Measurements from ENCODE around the gene FBRSL1. TPM values are rescaled to one million over a fixed set of nuclear protein-coding genes. Genes with fewer than 3 reads are reported as not detected.

FBRSL1 gene
- total and polyA plus RNA-seq, 5 donors = 36.4 to 65.0 (median 53.9) TPM

DNA sequence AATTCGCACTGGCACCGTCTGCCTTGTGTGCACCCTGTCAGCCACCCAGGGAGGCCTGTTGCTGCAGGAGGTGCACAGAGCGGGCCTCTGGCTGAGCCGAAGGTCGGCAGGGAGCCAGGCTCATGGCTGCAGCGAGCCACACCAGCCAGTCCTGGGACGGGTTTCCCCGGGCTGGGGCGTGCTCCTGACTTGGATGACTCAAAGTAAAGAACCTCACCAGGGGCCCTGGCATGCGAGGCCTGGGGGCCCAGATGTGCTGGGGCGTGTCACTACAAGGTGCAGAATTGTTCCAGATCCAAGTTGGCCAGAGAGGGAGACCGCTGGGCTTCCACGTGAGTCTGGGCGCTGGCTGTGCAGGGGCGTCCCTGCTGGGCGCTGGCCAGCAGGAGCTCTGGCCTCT, 34.5 kb downstream of the FBRSL1 start:
- Histone ChIP-seq H3K27ac (ENCODE audit: low read length) (no peak overlapping the region), H3K4me1 (ENCODE audit: control insufficient read depth, insufficient read depth, low read length) (peaks cover 3% of the 10 kb centered on the region), H3K4me3 (ENCODE audit: low read length) (no peak overlapping the region), H3K9me3 (ENCODE audit: control insufficient read depth, low read length) (no peaks in the 10 kb centered on the region), H3K27me3 (ENCODE audit: control insufficient read depth, insufficient read depth) (no peaks in the 10 kb centered on the region)
- intact Hi-C loops (cut with DNase I) = loop anchor here (5.0 to 10.0 kb wide), 4 partner anchors 107 to 372 kb away; no protein-coding TSS in a partner anchor
- DNase-seq (no peak), ATAC-seq (no peak)
- 89% methylated on average over 16 of the region's 16 CpGs for WGBS

- intact Hi-C loops (cut with DNase I) = loop anchor here in 2 of 4 donors (10.0 kb wide), 2 partner anchors 110 to 360 kb away; no protein-coding TSS in a partner anchor
- WGBS = 91% methylated on average over 43 of the region's 43 CpGs
- no peak overlapping the region for H3K4me3 ChIP-seq (ENCODE audit: low read length)
- DNase-seq = no peak
- no peaks in the 10 kb centered on the region for H3K9me3 ChIP-seq (ENCODE audit: control insufficient read depth, low read length)
- H3K4me1 ChIP-seq (ENCODE audit: control insufficient read depth, insufficient read depth, low read length) = peaks cover 3% of the 10 kb centered on the region
- H3K27ac ChIP-seq (ENCODE audit: low read length) = no peak overlapping the region
- no peak for ATAC-seq
- no peaks in the 10 kb centered on the region for H3K27me3 ChIP-seq (ENCODE audit: control insufficient read depth, insufficient read depth)
Observed at GRCh38 chr12:132525011-132525832, 35.3 kb downstream of the FBRSL1 start.

DNA sequence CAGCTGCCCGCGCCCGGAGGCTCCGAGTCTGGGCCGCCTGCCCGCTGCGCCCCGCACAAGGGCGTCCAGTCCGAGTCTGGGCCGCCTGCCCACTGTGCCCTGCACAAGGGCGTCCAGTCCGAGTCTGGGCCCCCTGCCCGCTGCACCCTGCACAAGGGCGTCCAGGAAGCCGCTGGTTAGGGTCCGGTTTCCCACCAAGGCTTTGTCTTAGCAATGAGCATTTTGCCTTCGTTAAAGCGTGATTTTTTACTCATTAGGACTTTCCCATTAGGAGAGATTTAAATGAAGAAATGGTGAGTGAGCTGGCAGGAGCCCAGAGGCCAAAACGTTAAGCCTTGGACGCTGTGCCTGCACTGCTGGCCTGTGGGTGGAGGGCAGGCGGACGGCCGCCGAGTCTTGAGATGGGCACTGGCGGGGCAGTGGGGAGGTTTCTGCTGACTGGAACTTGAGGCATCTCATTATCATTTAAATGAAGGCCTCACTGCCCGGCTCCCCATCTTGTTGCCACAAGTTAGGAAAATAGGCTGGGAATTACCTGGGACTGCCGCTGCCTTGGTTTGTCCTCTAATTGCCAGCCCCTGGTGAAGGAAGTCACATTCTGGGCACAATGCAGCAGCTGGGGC, 36.0 kb downstream of the FBRSL1 start:
- ATAC-seq (no peak), DNase-seq (no peak)
- 86% methylated on average over 28 of the region's 28 CpGs for WGBS
- Histone ChIP-seq H3K27me3 (ENCODE audit: control insufficient read depth, insufficient read depth) (no peaks in the 10 kb centered on the region), H3K4me1 (ENCODE audit: control insufficient read depth, insufficient read depth, low read length) (peaks cover 3% of the 10 kb centered on the region), H3K27ac (ENCODE audit: low read length) (no peak overlapping the region), H3K9me3 (ENCODE audit: control insufficient read depth, low read length) (no peaks in the 10 kb centered on the region), H3K4me3 (ENCODE audit: low read length) (no peak overlapping the region)
- intact Hi-C loops (cut with DNase I) = loop anchor here in 2 of 4 donors (10.0 kb wide), 2 partner anchors 111 to 361 kb away; no protein-coding TSS in a partner anchor

GRCh38 chr12:132527186-132527882, 37.4 kb downstream of the FBRSL1 start:
- no peak overlapping the region for H3K27ac ChIP-seq (ENCODE audit: low read length)
- H3K4me3 ChIP-seq (ENCODE audit: low read length) = no peak overlapping the region
- ATAC-seq (no peak), DNase-seq (no peak)
- no peaks in the 10 kb centered on the region for H3K9me3 ChIP-seq (ENCODE audit: control insufficient read depth, low read length)
- WGBS = 93% methylated on average over 25 of the region's 25 CpGs
- no peaks in the 10 kb centered on the region for H3K27me3 ChIP-seq (ENCODE audit: control insufficient read depth, insufficient read depth)
- peaks cover 3% of the 10 kb centered on the region for H3K4me1 ChIP-seq (ENCODE audit: control insufficient read depth, insufficient read depth, low read length)
- intact Hi-C loops (cut with DNase I) = loop anchor here in 2 of 4 donors (10.0 kb wide), 2 partner anchors 113 to 363 kb away; no protein-coding TSS in a partner anchor

GRCh38 chr12:132527883-132528264, 37.9 kb downstream of the FBRSL1 start:
- intact Hi-C loops (cut with DNase I) = loop anchor here in 2 of 4 donors (10.0 kb wide), 2 partner anchors 113 to 363 kb away; no protein-coding TSS in a partner anchor
- no peaks in the 10 kb centered on the region for H3K9me3 ChIP-seq (ENCODE audit: control insufficient read depth, low read length)
- 95% methylated on average over 11 of the region's 11 CpGs for WGBS

GRCh38 chr12:132528564-132529106, 38.7 kb downstream of the FBRSL1 start:
- H3K27ac ChIP-seq (ENCODE audit: low read length) = no peak overlapping the region
- H3K9me3 ChIP-seq (ENCODE audit: control insufficient read depth, low read length) = no peaks in the 10 kb centered on the region
- H3K4me3 ChIP-seq (ENCODE audit: low read length) = no peak overlapping the region
- DNase-seq (no peak), ATAC-seq (no peak)
- intact Hi-C loops (cut with DNase I) = loop anchor here in 2 of 4 donors (10.0 kb wide), 2 partner anchors 114 to 364 kb away; no protein-coding TSS in a partner anchor
- WGBS = 94% methylated on average over 21 of the region's 21 CpGs
- no peaks in the 10 kb centered on the region for H3K27me3 ChIP-seq (ENCODE audit: control insufficient read depth, insufficient read depth)
- peaks cover under 1% of the 10 kb centered on the region for H3K4me1 ChIP-seq (ENCODE audit: control insufficient read depth, insufficient read depth, low read length)

More at GRCh38 chr12:132527883-132528264, 37.9 kb downstream of the FBRSL1 start:
- Histone ChIP-seq H3K27me3 (ENCODE audit: control insufficient read depth, insufficient read depth) (no peaks in the 10 kb centered on the region), H3K4me1 (ENCODE audit: control insufficient read depth, insufficient read depth, low read length) (peaks cover 3% of the 10 kb centered on the region), H3K4me3 (ENCODE audit: low read length) (no peak overlapping the region), H3K27ac (ENCODE audit: low read length) (no peak overlapping the region)
- DNase-seq (no peak), ATAC-seq (no peak)

GRCh38 chr12:132529156-132529839, 39.3 kb downstream of the FBRSL1 start:
- H3K4me1 ChIP-seq (ENCODE audit: control insufficient read depth, insufficient read depth, low read length) = no peaks in the 10 kb centered on the region
- no peak overlapping the region for H3K27ac ChIP-seq (ENCODE audit: low read length)
- no peak overlapping the region for H3K4me3 ChIP-seq (ENCODE audit: low read length)
- H3K27me3 ChIP-seq (ENCODE audit: control insufficient read depth, insufficient read depth) = no peaks in the 10 kb centered on the region
- DNase-seq = no peak
- ATAC-seq = no peak
- no peaks in the 10 kb centered on the region for H3K9me3 ChIP-seq (ENCODE audit: control insufficient read depth, low read length)
- 96% methylated on average over 11 of the region's 11 CpGs for WGBS
- intact Hi-C loops (cut with DNase I) = loop anchor here in 2 of 4 donors (10.0 kb wide), 2 partner anchors 114 to 364 kb away; no protein-coding TSS in a partner anchor

- H3K4me3 ChIP-seq (ENCODE audit: low read length) = no peak overlapping the region
- ATAC-seq (no peak), DNase-seq (no peak)
- H3K4me1 ChIP-seq (ENCODE audit: control insufficient read depth, insufficient read depth, low read length) = no peaks in the 10 kb centered on the region
- WGBS = 97% methylated on average over 10 of the region's 10 CpGs
- intact Hi-C loops (cut with DNase I) = loop anchor here in 2 of 4 donors (10.0 kb wide), 2 partner anchors 115 to 365 kb away; no protein-coding TSS in a partner anchor
- no peaks in the 10 kb centered on the region for H3K9me3 ChIP-seq (ENCODE audit: control insufficient read depth, low read length)
- no peaks in the 10 kb centered on the region for H3K27me3 ChIP-seq (ENCODE audit: control insufficient read depth, insufficient read depth)
- H3K27ac ChIP-seq (ENCODE audit: low read length) = no peak overlapping the region
Observed at GRCh38 chr12:132529906-132530305, 40.0 kb downstream of the FBRSL1 start.

DNA sequence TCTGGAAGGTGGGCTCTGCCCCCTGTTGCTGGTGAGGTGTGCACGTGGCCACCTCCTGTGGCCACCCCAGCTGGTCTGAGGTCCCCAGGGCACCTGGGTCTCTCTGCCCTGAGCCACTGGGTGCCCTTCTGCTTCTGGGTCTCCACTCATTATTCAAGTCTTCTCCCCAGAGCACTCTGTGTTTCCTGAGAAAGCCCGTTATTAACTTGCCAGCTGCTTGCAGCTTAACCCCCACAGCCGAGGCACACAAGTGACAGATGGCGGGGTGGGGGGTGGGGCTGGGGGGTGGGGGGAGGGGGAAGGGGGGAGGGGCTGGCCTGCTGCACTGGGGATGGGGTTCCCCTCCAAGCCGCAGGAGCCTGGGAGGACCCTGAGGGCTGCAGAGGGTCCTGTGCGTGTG, 40.5 kb downstream of the FBRSL1 start:
- intact Hi-C loops (cut with DNase I) = no loop called here
- H3K9me3 ChIP-seq (ENCODE audit: control insufficient read depth, low read length) = no peaks in the 10 kb centered on the region
- no peaks in the 10 kb centered on the region for H3K27me3 ChIP-seq (ENCODE audit: control insufficient read depth, insufficient read depth)
- no peak overlapping the region for H3K27ac ChIP-seq (ENCODE audit: low read length)
- DNase-seq (no peak), ATAC-seq (no peak)
- H3K4me3 ChIP-seq (ENCODE audit: low read length) = no peak overlapping the region
- WGBS = 92% methylated on average over 6 of the region's 6 CpGs
- H3K4me1 ChIP-seq (ENCODE audit: control insufficient read depth, insufficient read depth, low read length) = no peaks in the 10 kb centered on the region

DNA sequence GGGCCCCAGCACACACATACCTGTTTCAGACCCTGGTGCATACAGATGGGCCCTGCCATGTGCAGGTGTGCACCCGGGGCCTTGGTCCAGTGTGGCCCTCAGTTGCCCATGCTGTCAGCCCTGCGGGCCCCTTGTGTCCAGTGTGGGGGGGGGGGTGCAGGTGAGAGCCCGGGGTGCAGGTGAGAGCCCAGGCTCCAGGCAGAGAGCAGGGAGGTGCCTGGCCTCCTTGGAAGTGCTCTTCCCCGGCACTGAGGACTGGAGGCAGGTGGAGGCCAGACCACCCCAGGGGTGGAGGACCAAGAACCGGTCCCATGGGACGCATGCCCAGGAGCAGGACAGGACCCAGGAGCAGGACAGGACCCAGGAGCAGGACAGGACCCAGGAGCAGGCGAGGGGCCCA, 40.9 kb downstream of the FBRSL1 start:
- H3K4me3 ChIP-seq (ENCODE audit: low read length) = no peak overlapping the region
- H3K9me3 ChIP-seq (ENCODE audit: control insufficient read depth, low read length) = no peaks in the 10 kb centered on the region
- no peaks in the 10 kb centered on the region for H3K27me3 ChIP-seq (ENCODE audit: control insufficient read depth, insufficient read depth)
- intact Hi-C loops (cut with DNase I) = no loop called here
- no peak for DNase-seq
- H3K27ac ChIP-seq (ENCODE audit: low read length) = no peak overlapping the region
- WGBS = 95% methylated on average over 7 of the region's 7 CpGs
- no peak for ATAC-seq
- H3K4me1 ChIP-seq (ENCODE audit: control insufficient read depth, insufficient read depth, low read length) = no peaks in the 10 kb centered on the region
